C4-2B (cell line): Measurements from ENCODE around the gene USP49.
"Not testable (repeated sequence)": the region's sequence is repeated elsewhere in the genome, so short reads cannot be mapped to it uniquely, and the experiment has no call there.

Experiments
- H3K27ac ChIP-seq: fragments of 450-650 bp; 2 replicates; pipeline ENCODE4 v1.5.1; 2017
- CTCF ChIP-seq: fragments of 450-650 bp; conservative IDR thresholded peaks from 2 replicates; pipeline ENCODE4 v1.5.1; 2017; ENCODE audit warnings: mild to moderate bottlenecking
- ZFX ChIP-seq: fragments of 450-650 bp; IDR thresholded peaks from 2 replicates; pipeline ENCODE4 v1.6.1; 2017

Gene USP49

GRCh38 chr6:41821266-41821665 is 73.9 kb downstream of the USP49 start:
- TF ChIP-seq ZFX: no peak
- H3K27ac ChIP-seq: no peak overlapping the region

DNA sequence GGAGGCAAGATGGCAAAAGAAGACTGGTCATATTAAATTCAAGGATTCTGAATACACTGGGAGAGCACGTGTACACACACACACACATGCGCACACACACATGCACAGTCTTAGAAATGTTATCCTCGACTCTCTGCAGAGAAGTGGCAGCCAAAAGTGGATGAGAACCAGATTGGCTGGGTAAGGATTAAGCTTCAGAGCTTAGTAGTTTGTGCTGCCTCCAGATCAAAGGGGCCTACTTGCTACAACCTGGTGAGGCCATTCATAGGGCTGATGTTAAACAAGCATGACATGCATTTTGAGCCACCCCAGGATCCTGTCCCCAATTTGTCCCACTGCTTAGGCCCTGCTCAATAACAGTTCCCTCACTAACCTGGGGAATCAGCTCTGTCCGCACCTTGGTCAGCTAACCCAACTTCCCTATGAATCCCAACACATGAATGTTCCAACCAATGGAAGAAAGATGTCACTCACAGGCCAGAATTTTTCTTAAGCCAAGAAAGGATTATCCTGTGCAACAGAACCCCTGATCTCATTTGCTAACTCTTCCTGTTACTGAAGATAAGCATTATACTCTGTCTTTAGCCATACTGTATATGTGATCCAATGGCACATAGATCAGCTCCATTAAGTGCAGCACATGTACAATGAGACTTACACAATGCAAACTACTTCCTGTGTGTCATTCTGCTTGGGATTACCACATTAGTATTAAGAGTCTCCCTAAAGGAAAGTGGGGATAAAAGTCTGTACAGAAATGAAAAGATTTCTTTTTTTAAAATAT is 76.7 kb downstream of the USP49 start:
- no peak for TF ChIP-seq CTCF
- no peak for TF ChIP-seq ZFX
- H3K27ac ChIP-seq: no peak overlapping the region

DNA sequence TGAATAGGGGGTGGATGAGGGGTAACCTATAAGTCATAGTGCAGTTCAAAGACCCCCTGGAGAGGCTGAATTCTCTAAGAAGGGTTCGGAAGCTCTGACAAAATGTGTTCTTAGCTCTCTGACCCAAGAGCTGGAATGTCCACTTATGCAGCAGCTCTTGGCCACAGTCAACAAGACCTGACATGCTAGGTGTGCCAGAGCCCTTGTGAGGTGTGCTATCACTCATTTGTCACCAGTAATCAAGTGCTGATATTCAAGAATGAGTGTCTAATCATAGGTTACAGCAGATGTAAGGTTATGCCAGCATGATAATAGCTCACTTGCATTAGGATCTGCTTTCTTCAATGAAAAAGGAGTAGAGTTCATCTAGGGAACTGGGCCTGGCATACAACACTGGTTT is 79.6 kb downstream of the USP49 start:
- no peak overlapping the region for H3K27ac ChIP-seq
- TF ChIP-seq ZFX (no peak), CTCF (no peak)

DNA sequence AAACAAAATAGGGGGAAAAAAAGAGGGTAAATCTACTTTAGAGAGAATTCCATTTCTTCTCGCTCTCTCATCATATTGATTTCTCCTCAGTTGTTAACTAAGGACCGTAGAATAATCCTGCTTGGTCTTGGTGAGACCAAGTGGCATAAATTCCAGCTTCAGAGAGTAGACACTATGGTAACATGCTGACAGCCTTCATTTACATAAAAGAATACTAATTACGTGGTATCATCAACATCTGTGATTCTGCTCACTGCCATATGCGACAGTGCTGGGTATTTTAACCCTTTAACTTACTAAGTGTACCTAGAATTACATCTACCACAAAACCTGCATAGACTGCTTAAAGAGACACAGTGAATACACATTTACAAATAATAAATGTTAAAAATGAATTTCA is 80.5 kb downstream of the USP49 start:
- TF ChIP-seq ZFX (no peak), CTCF (no peak)
- no peak overlapping the region for H3K27ac ChIP-seq

GRCh38 chr6:41813956-41814355 is 81.2 kb downstream of the USP49 start:
- H3K27ac ChIP-seq: no peak overlapping the region
- TF ChIP-seq CTCF: no peak
- no peak for TF ChIP-seq ZFX

DNA sequence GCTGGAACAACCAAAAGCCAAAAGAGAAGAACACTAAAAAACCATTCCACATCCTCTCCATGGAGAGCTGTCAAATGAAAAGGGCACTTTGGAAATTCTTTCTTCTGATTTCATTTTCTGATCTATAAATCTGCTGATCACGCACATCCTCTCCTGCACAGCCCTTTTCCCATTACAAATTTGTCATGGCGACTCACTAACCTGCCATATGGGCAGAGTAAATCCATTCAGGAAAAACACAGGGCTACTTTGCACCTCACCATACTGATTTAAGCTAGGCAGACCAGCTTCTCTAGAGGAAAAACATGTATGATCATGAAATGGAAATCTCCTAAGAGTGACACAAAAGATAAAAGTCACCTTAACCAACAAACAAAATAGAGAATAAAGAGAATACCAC is 81.7 kb downstream of the USP49 start:
- TF ChIP-seq CTCF: no peak
- TF ChIP-seq ZFX: no peak
- H3K27ac ChIP-seq: no peak overlapping the region

GRCh38 chr6:41811946-41812345 is 83.2 kb downstream of the USP49 start:
- not testable (repeated sequence) for H3K27ac ChIP-seq

DNA sequence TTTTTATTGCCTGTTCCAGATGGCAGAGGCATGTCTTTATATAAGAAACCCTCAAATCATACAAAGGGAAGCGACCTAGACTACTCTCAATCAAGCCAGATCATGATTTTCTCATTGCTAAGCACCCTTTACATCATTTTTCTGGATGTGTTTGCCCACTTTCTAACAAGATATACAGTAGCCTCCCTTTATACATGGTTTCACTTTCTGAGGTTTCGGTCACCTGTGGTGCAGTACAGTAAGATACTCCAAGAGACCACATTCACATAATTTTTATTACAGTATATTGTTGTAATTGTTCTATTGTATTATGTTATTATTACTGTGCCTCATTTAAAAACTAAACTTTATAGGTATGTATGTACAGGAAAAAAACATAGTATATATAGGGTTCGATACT is 84.1 kb downstream of the USP49 start:
- no peak overlapping the region for H3K27ac ChIP-seq
- no peak for TF ChIP-seq CTCF
- no peak for TF ChIP-seq ZFX
